H1 (cell line): ENCODE measurements around the gene RAMACL. TPM values are rescaled to one million over a fixed set of nuclear protein-coding genes. Genes with fewer than 3 reads are reported as not detected.

Experiments
- CTCF ChIA-PET: fragments of 300-600 bp; sonication (Branson Sonifier 250); formaldehyde crosslinking; loops from one replicate; lab custom pipeline; 2021; ENCODE audit not compliant: partially characterized antibody; lab: Charles Lee
- POLR2A ChIA-PET: fragments of 300-600 bp; sonication (Branson Sonifier 250); formaldehyde crosslinking; loops from one replicate; lab custom pipeline; 2021; ENCODE audit warnings: inconsistent platforms; ENCODE audit not compliant: partially characterized antibody; lab: Charles Lee
- DNase-seq, 2 experiments: peaks; one replicate each; pipeline versions ENCODE4 v3.0.0 to v3.0.0-alpha.2; 2010 to 2022; ENCODE audit warnings: low spot score in 2 of 2, low read depth in 1 of 2, mixed read lengths in 1 of 2
- FAIRE-seq: peaks from 2 replicates; lab custom pipeline; 2011; peaks lifted over from hg19 to GRCh38; lab: Jason Lieb, UNC
- H2AFZ ChIP-seq: 2 replicates; pipeline ENCODE4 v1.8.1; 2012; ENCODE audit warnings: low read length, inconsistent platforms
- H2AK5ac ChIP-seq: 2 replicates; pipeline ENCODE4 v1.6.1; 2013; ENCODE audit warnings: low read depth, low read length
- H2BK120ac ChIP-seq: replicated peaks from 2 replicates; pipeline ENCODE3; 2013; ENCODE audit warnings: low read depth, low read length, inconsistent platforms
- H2BK12ac ChIP-seq: 2 replicates; pipeline ENCODE4 v1.6.1; 2013; ENCODE audit warnings: low read depth, low read length
- H2BK15ac ChIP-seq: 2 replicates; pipeline ENCODE4 v1.6.1; 2013; ENCODE audit warnings: low read length
- H2BK20ac ChIP-seq: 2 replicates; pipeline ENCODE4 v1.6.1; 2013; ENCODE audit warnings: low read length
- H2BK5ac ChIP-seq: 2 replicates; pipeline ENCODE4 v1.6.1; 2013; ENCODE audit warnings: low read depth, low read length
- H3K14ac ChIP-seq: 2 replicates; pipeline ENCODE4 v1.6.1; 2013; ENCODE audit warnings: inconsistent platforms; ENCODE audit not compliant: insufficient read length
- H3K18ac ChIP-seq: 2 replicates; pipeline ENCODE4 v1.6.1; 2013; ENCODE audit warnings: low read length; ENCODE audit errors: extremely low read depth
- H3K23ac ChIP-seq: 2 replicates; pipeline ENCODE4 v1.6.1; 2013; ENCODE audit warnings: inconsistent platforms; ENCODE audit not compliant: insufficient read length
- H3K23me2 ChIP-seq: 2 replicates; pipeline ENCODE4 v1.6.1; 2013; ENCODE audit warnings: low read depth, low read length
- H3K27ac ChIP-seq: 2 replicates; pipeline ENCODE4 v1.6.1; 2011; ENCODE audit warnings: low read depth, low read length, inconsistent platforms
- H3K27me3 ChIP-seq, 4 experiments: replicated peaks in 1 of 4; 1 replicate in 1 of 4; 2 replicates in 3 of 4; pipeline versions ENCODE4 v1.6.1 to v1.8.1; 2011 to 2013; ENCODE audit warnings: low read length in 3 of 4, mild to moderate bottlenecking in 3 of 4, inconsistent platforms in 2 of 4, mixed read lengths in 2 of 4, moderate library complexity in 1 of 4; ENCODE audit not compliant: control insufficient read depth in 3 of 4, insufficient read depth in 3 of 4; ENCODE audit errors: extremely low read depth in 1 of 4
- H3K36me3 ChIP-seq, 4 experiments: 2 replicates each; pipeline versions ENCODE4 v1.6.1 to v1.8.1; 2011 to 2013; ENCODE audit warnings: mild to moderate bottlenecking in 4 of 4, low read length in 3 of 4, moderate library complexity in 2 of 4, control low read depth in 1 of 4, inconsistent platforms in 1 of 4; ENCODE audit not compliant: insufficient read depth in 4 of 4, control insufficient read depth in 2 of 4
- H3K4ac ChIP-seq: replicated peaks from 2 replicates; pipeline ENCODE3; 2013; ENCODE audit warnings: low read length, low read depth, mixed read lengths, inconsistent platforms; ENCODE audit not compliant: insufficient read length
- H3K4me1 ChIP-seq, 4 experiments: replicated peaks in 1 of 4; 1 replicate in 1 of 4; 2 replicates in 3 of 4; pipeline versions ENCODE4 v1.6.1 to v1.8.1; 2011 to 2013; ENCODE audit warnings: low read length in 3 of 4, inconsistent platforms in 2 of 4, mixed read lengths in 1 of 4; ENCODE audit not compliant: insufficient read depth in 4 of 4, control insufficient read depth in 3 of 4
- H3K4me2 ChIP-seq, 2 experiments: 2 replicates each; pipeline versions ENCODE4 v1.6.1 to v1.8.1; 2011 to 2013; ENCODE audit warnings: low read depth in 2 of 2, low read length in 2 of 2, control low read depth in 1 of 2, inconsistent platforms in 1 of 2, mild to moderate bottlenecking in 1 of 2; ENCODE audit not compliant: insufficient read depth in 1 of 2
- H3K4me3 ChIP-seq, 4 experiments: fragments of 200-600, 300-600 bp in 1 of 4; sonication (generic), shearing (Covaris generic), sonication (Bioruptor Twin) in 1 of 4; 2 replicates each; pipeline versions ENCODE4 v1.5.1 to v1.8.1; 2011 to 2016; ENCODE audit warnings: low read length in 4 of 4, low read depth in 3 of 4, control low read depth in 2 of 4, inconsistent platforms in 2 of 4, mild to moderate bottlenecking in 2 of 4, mixed read lengths in 1 of 4, moderate library complexity in 1 of 4; ENCODE audit not compliant: insufficient read depth in 2 of 4; ENCODE audit errors: extremely low read depth in 1 of 4
- H3K56ac ChIP-seq: replicated peaks from 2 replicates; pipeline ENCODE3; 2013; ENCODE audit warnings: low read depth, mild to moderate bottlenecking, mixed read lengths, low read length, inconsistent platforms; ENCODE audit not compliant: insufficient read length
- H3K79me1 ChIP-seq: 2 replicates; pipeline ENCODE4 v1.6.1; 2013; ENCODE audit warnings: low read depth, low read length, control low read depth
- H3K79me2 ChIP-seq, 2 experiments: 2 replicates each; pipeline versions ENCODE4 v1.6.1 to v1.8.1; 2012 to 2013; ENCODE audit warnings: low read length in 2 of 2, mild to moderate bottlenecking in 2 of 2, inconsistent platforms in 1 of 2; ENCODE audit not compliant: insufficient read depth in 2 of 2, control insufficient read depth in 1 of 2
- H3K9ac ChIP-seq, 4 experiments: replicated peaks in 1 of 4; 1 replicate in 1 of 4; 2 replicates in 3 of 4; pipeline versions ENCODE4 v1.6.1 to v1.8.1; 2011 to 2013; ENCODE audit warnings: low read depth in 3 of 4, low read length in 3 of 4, control low read depth in 2 of 4, mild to moderate bottlenecking in 2 of 4, moderate library complexity in 2 of 4, inconsistent platforms in 1 of 4; ENCODE audit errors: extremely low read depth in 1 of 4
- H3K9me3 ChIP-seq, 2 experiments: 2 replicates each; pipeline versions ENCODE4 v1.6.1 to v1.8.1; 2012 to 2013; ENCODE audit warnings: mild to moderate bottlenecking in 2 of 2, moderate library complexity in 2 of 2, control low read depth in 1 of 2, inconsistent platforms in 1 of 2, low read depth in 1 of 2, low read length in 1 of 2, mixed read lengths in 1 of 2; ENCODE audit not compliant: insufficient read depth in 2 of 2
- H4K20me1 ChIP-seq, 2 experiments: replicated peaks in 1 of 2; 2 replicates each; pipeline versions ENCODE3 to v1.8.1; 2011 to 2013; ENCODE audit warnings: inconsistent platforms in 2 of 2, low read length in 2 of 2, mild to moderate bottlenecking in 1 of 2; ENCODE audit not compliant: insufficient read depth in 2 of 2, control insufficient read depth in 1 of 2
- H4K5ac ChIP-seq: 2 replicates; pipeline ENCODE4 v1.6.1; 2013; ENCODE audit warnings: low read length, low read depth, mixed read lengths, inconsistent platforms; ENCODE audit not compliant: insufficient read length
- H4K8ac ChIP-seq: 2 replicates; pipeline ENCODE4 v1.8.0; 2013; ENCODE audit warnings: mild to moderate bottlenecking, moderate library complexity, low read length, inconsistent platforms; ENCODE audit not compliant: insufficient read depth; ENCODE audit errors: extremely low read depth
- H4K91ac ChIP-seq: replicated peaks from 2 replicates; pipeline ENCODE3; 2013; ENCODE audit warnings: low read length, mixed read lengths, inconsistent platforms; ENCODE audit not compliant: insufficient read length
- ASH2L ChIP-seq: fragments of 200-600, 300-600 bp; sonication (generic); IDR thresholded peaks from one replicate; pipeline ENCODE4 v1.7.1; 2017; ENCODE audit warnings: low read length
- SAP30 ChIP-seq: fragments of 300-600 bp; sonication (generic); IDR thresholded peaks from 2 replicates; pipeline ENCODE4 v1.7.1; 2012; ENCODE audit warnings: low read length, moderate library complexity, mild to moderate bottlenecking, inconsistent platforms; ENCODE audit not compliant: insufficient read depth, insufficient replicate concordance
- WGBS, 2 experiments: shearing (Covaris generic) in 1 of 2; methylation state at CpG; one replicate each; pipeline versions ENCODE4 v1.1.6 to v1.1.7; 2013 to 2015; ENCODE audit warnings: low lambda C conversion rate in 2 of 2, mixed read lengths in 2 of 2, inconsistent platforms in 1 of 2, low coverage in 1 of 2, missing lambda C conversion rate in 1 of 2; ENCODE audit not compliant: insufficient replicate concordance in 2 of 2, insufficient coverage in 1 of 2, insufficient read length in 1 of 2; ENCODE audit errors: extremely low coverage in 1 of 2, missing lambda C conversion rate in 1 of 2; 5-methylcytosine and 5-hydroxymethylcytosine counted together
- polyA plus RNA-seq, 7 experiments: library from polyadenylated mRNA; depleted of rRNA in 3 of 7; stranded (reverse) in 5 of 7; unstranded in 2 of 7; fragments of >200 nt in 5 of 7; fragments of 200-250 nt in 2 of 7; gene quantifications; 1 replicate in 5 of 7; 2 replicates in 1 of 7; 4 replicates in 1 of 7; pipeline versions ENCODE4 v1.2.1 to v1.2.3, GENCODE V29; 2011 to 2013; ENCODE audit warnings: missing spikeins in 2 of 7, mixed read lengths in 2 of 7
- total RNA-seq: library from RNA; stranded (reverse); fragmentation: NEBNext Ultra II Directional; extraction: Animal tissue kit (Norgen Biotek cat#: 25700); gene quantifications from 2 replicates; pipeline ENCODE4 v1.2.1, GENCODE V29; 2021

The RAMACL gene
- total and polyA plus RNA-seq, 2 of the 8 experiments (the other 6 are each of a cell fraction or from before 2014, with no cell fraction given) = 0.23 to 0.97 TPM

GRCh38 chr6:166541876-166542579, 44.5 kb downstream of the RAMACL start:
- peaks cover 0 to 2% of the 10 kb centered on the region in 2 experiments for H4K20me1 ChIP-seq
- DNase-seq = no peak
- TF ChIP-seq ASH2L = peak; percentile 27
- no peak for TF ChIP-seq SAP30
- no peaks in the 10 kb centered on the region for H3K9me3 ChIP-seq
- no peak overlapping the region for H2BK15ac ChIP-seq
- WGBS, 2 experiments = 85% methylated on average over 12 of the region's 12 CpGs; no CpG with 5 or more reads in 1 of the 2 experiments
- no peak overlapping the region for H3K23ac ChIP-seq
- no peak overlapping the region for H3K4me3 ChIP-seq
- no peak overlapping the region for H4K8ac ChIP-seq
- no peak overlapping the region for H4K91ac ChIP-seq
- no peak overlapping the region for H3K14ac ChIP-seq
- no peak overlapping the region for H4K5ac ChIP-seq
- H3K56ac ChIP-seq = no peak overlapping the region
- H3K9ac ChIP-seq = no peak overlapping the region
- no peak overlapping the region for H2BK20ac ChIP-seq
- no peak overlapping the region for H2AK5ac ChIP-seq
- no peaks in the 10 kb centered on the region; a peak in 1 of 4 replicates for H3K79me2 ChIP-seq
- no peak overlapping the region for H3K4ac ChIP-seq
- H2AFZ ChIP-seq = no peak overlapping the region
- H3K27me3 ChIP-seq = no peaks in the 10 kb centered on the region
- 0 out of 4 replicates have a peak overlapping the region, but pooled peaks of 1 of the 2 experiments have one; percentile 5 for H3K4me2 ChIP-seq
- peak overlapping the region; percentile 62; the same call in 1 of the 2 replicates for H2BK12ac ChIP-seq
- no peak for FAIRE-seq
- CTCF ChIA-PET = interaction anchor here (1.5 kb wide), 1 partner anchor 15 kb away, joined by 4 read pairs; no protein-coding TSS in a partner anchor
- no peaks in the 10 kb centered on the region for H3K23me2 ChIP-seq
- peak overlapping the region; percentile 44; the same call in 1 of the 2 replicates for H2BK5ac ChIP-seq
- POLR2A ChIA-PET = interaction anchor here (0.7 to 1.6 kb wide), 6 partner anchors 12 to 85 kb away, joined by 3 to 4 read pairs (median 3); partner anchors contain the start of gene RPS6KA2
- peaks cover 0 to 3% (median 0%) of the 10 kb centered on the region in 4 experiments; a peak in 1 of 8 replicates for H3K36me3 ChIP-seq
- peaks cover 3% of the 10 kb centered on the region for H3K79me1 ChIP-seq
- H3K18ac ChIP-seq = no peak overlapping the region
- no peak overlapping the region for H3K27ac ChIP-seq
- no peak overlapping the region for H2BK120ac ChIP-seq
- peaks cover 7 to 16% (median 9%) of the 10 kb centered on the region in 4 experiments; a peak in 5 of 7 replicates for H3K4me1 ChIP-seq
